ENCODE results near the gene GLI3.

GLI3 gene

GRCh38 chr7:41992881-41993867 is 243.8 kb downstream of the GLI3 start:
- H3K4me3 ChIP-seq (ENCODE audit: low read depth in 1 of 2, low read length in 1 of 2): no peak overlapping the region
- no peaks in the 10 kb centered on the region for H3K9me3 ChIP-seq
- H3K36me3 ChIP-seq: no peaks in the 10 kb centered on the region
- peaks cover 0 to 3% of the 10 kb centered on the region in 2 experiments for H3K4me1 ChIP-seq (ENCODE audit: control insufficient read depth in 1 of 2, insufficient read depth in 1 of 2, low read depth in 1 of 2, low read length in 1 of 2)
- H3K27ac ChIP-seq: no peak overlapping the region
- TF ChIP-seq CTCF (IDR thresholded peaks at IDR 0.05): no peak
- H3K27me3 ChIP-seq: peaks cover 93% of the 10 kb centered on the region

- Histone ChIP-seq H3K4me1 (ENCODE audit: control insufficient read depth in 1 of 2, insufficient read depth in 1 of 2, low read depth in 1 of 2, low read length in 1 of 2) (no peaks in the 10 kb centered on the region), H3K9me3 (no peaks in the 10 kb centered on the region), H3K27me3 (peaks cover 58% of the 10 kb centered on the region), H3K36me3 (no peaks in the 10 kb centered on the region), H3K27ac (no peak overlapping the region), H3K4me3 (ENCODE audit: low read depth in 1 of 2, low read length in 1 of 2) (no peak overlapping the region)
- TF ChIP-seq CTCF (IDR thresholded peaks at IDR 0.05): no peak
Observed at GRCh38 chr7:41984888-41985287, 252.1 kb downstream of the GLI3 start.

- Histone ChIP-seq H3K4me3 (ENCODE audit: low read depth in 1 of 2, low read length in 1 of 2) (no peak overlapping the region), H3K4me1 (ENCODE audit: control insufficient read depth in 1 of 2, insufficient read depth in 1 of 2, low read depth in 1 of 2, low read length in 1 of 2) (no peaks in the 10 kb centered on the region), H3K27ac (no peak overlapping the region), H3K36me3 (no peaks in the 10 kb centered on the region), H3K9me3 (no peaks in the 10 kb centered on the region), H3K27me3 (peaks cover 42% of the 10 kb centered on the region)
- no peak for TF ChIP-seq CTCF (IDR thresholded peaks at IDR 0.05)
Observed at GRCh38 chr7:41981046-41982040, 255.7 kb downstream of the GLI3 start.

GRCh38 chr7:41979834-41980307 is 257.1 kb downstream of the GLI3 start:
- Histone ChIP-seq H3K36me3 (no peaks in the 10 kb centered on the region), H3K27me3 (peaks cover 38% of the 10 kb centered on the region), H3K27ac (no peak overlapping the region), H3K4me3 (ENCODE audit: low read depth in 1 of 2, low read length in 1 of 2) (no peak overlapping the region), H3K9me3 (no peaks in the 10 kb centered on the region), H3K4me1 (ENCODE audit: control insufficient read depth in 1 of 2, insufficient read depth in 1 of 2, low read depth in 1 of 2, low read length in 1 of 2) (no peaks in the 10 kb centered on the region)
- no peak for TF ChIP-seq CTCF (IDR thresholded peaks at IDR 0.05)

- Histone ChIP-seq H3K27me3 (peaks cover 33% of the 10 kb centered on the region), H3K9me3 (no peaks in the 10 kb centered on the region), H3K27ac (no peak overlapping the region), H3K36me3 (no peaks in the 10 kb centered on the region), H3K4me1 (ENCODE audit: control insufficient read depth in 1 of 2, insufficient read depth in 1 of 2, low read depth in 1 of 2, low read length in 1 of 2) (no peaks in the 10 kb centered on the region), H3K4me3 (ENCODE audit: low read depth in 1 of 2, low read length in 1 of 2) (no peak overlapping the region)
- TF ChIP-seq CTCF (IDR thresholded peaks at IDR 0.05): no peak
Observed at GRCh38 chr7:41978858-41979257, 258.2 kb downstream of the GLI3 start.

Data from neutrophil (primary cell).